Middle frontal gyrus (tissue), 1 donor: ENCODE data around the gene TM9SF2.
"Not testable (repeated sequence)": the region's sequence is repeated elsewhere in the genome, so short reads cannot be mapped to it uniquely, and the experiment has no call there.

Experiments used
- DNase-seq: peaks from one replicate; pipeline ENCODE4 v3.0.0-alpha.2; 2015; ENCODE audit warnings: low spot score; ENCODE audit errors: extremely low spot score

Gene TM9SF2

GRCh38 chr13:99536023-99536422, 34.8 kb downstream of the TM9SF2 start:
- no peak for DNase-seq

DNA sequence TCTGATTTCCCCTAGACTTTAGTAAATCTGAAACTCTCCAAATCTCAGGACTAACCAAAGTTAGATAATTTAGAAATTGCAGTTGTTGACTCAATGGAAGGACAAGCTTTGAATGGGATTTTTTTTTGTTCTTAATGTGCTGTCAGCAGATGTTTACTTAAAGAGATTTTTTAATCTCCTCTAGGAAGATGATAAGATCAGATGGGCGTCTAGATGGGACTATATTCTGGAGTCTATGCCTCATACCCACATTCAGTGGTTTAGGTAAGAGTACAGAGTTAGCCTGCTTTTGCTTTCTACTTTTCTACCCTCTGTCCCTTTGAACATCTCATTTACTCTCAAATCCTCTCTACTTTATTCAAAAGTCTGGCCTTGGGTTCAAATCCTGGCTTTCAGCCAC, 39.3 kb downstream of the TM9SF2 start:
- DNase-seq: no peak

DNA sequence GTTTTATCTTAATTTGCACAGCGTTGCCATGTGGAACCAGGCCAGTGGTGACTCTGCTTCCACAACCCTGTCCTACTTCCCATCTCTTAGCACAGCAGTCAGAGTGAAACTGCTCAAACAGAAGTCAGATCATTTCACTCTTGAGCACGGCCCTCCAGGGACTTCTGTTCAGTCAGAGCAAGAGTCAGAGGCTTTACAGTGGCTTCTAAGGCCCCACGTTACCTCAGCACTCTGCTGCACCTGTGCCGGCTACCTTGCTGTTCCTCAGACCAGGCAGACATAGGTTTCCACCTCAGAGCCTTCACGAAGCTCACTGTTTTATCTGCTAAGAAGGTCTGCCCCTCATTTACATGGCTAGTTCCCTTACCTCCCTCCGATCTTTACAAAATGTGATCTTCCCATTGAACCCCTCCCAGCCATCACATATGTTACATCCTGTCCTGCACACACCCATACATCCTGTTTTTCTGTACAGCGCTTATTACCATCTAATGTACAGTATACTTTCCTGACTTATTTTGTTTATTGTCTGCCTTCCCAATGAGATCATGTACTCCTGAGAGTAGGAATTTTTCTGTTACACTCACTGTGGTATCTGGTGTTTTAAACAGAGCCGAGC, 41.6 kb downstream of the TM9SF2 start:
- no peak for DNase-seq

DNA sequence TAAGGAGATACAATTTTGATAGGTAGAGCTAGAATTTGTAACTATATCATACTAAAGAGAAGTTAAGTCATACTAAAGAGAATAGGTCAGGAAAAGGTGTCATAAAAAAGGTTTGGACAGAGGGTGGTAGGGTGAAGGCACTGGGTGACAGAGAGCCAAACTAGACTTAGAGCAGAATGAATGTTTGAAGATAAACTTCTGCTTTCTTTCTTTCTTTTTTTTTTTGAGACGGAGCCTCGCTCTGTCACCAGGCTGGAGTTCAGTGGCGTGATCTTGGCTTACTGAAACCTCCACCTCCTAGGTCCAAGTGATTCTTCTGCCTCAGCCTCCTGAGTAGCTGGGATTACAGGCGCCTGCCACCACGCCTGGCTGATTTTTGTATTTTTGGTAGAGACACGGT, 44.1 kb downstream of the TM9SF2 start:
- no peak for DNase-seq

DNA sequence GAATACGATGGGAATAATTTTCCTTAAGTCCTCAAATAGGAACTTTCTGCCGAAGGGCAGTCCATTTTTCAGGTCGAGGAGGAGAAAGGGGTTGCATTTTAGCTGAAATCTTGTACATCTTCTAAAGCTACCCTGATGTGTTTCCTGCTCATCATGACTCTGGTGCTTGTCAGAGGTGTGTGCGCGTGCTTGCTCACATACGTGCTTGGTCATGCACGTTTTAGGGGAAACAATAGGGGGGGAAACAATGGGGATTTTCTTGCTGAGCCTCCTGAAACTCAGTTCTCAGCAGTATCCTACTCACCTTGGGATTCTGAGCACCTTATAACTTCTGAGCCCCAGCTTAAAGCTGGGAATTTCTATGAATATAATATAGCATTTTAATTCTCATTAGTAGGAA, 44.7 kb downstream of the TM9SF2 start:
- no peak for DNase-seq

GRCh38 chr13:99546878-99547277, 45.6 kb downstream of the TM9SF2 start:
- no peak for DNase-seq

DNA sequence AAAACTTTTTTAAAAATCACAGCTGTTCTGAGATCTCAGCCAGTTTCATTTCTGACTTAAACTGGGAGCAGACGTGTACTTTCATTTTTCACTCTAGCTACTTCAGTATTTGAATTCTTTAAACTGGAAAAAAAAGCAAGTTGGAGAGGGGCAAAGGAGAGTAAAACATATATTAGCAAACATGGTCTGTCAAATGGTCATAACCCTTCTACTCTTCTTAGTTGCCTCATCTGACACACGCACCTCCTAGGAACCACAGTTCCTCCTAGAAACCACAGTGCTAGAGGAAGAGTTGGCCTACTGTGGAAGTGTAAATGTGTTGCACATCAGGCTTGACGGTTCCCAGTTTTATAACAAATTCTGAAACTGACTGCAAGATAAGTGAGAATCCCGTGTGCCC, 47.2 kb downstream of the TM9SF2 start:
- DNase-seq: no peak

GRCh38 chr13:99553033-99553432, 51.8 kb downstream of the TM9SF2 start:
- DNase-seq: no peak

DNA sequence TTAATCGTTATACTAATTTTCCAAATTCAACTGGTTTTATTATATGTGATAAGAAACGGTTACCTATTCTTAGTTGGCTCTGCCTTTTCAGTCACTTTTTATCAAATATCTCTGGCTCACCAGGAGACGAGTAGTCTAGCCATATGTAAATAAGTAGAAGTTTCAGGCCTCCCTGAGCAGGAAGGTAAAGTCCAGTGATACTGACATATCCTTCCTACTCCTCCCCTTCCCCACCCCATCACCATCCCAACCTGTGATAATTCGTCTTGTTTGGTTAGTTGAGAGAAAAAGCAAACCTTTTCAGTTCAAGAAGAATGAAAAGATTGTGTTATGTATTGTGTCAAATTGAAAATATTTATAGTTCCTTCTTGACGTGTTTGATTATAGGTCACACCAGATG, 53.9 kb downstream of the TM9SF2 start:
- DNase-seq: no peak

GRCh38 chr13:99556867-99557443, 55.7 kb downstream of the TM9SF2 start:
- no peak for DNase-seq

DNA sequence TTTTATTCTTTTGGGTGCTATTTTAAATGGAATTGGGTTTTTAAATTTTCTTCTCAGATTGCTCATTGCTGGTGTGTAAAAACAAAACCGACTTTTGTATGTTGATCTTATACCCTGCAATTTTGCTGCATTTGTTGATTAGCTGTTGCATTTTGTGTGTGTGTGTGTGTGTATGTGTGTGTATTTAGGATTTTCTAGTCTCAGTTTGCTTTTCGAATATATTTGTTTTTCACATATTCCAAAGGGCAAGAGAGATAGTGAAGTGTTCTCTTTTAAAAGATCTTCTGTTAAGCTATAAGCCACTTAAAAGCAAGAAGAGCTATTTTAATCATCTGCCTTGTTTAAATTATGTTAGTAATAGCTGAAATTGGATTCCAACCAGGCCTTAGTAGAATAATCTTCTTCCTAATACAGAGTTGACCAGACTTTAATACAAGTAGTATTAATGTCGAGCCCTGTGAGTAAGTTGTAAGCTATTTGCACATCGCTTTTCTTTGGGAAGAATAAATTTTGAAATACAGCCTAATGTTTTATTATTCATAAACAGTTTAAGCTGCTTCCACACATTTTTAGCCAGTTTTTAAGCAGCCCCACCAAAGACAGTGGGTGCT, 57.4 kb downstream of the TM9SF2 start:
- no peak for DNase-seq

- DNase-seq: no peak
Measured at GRCh38 chr13:99559560-99559959, 58.3 kb downstream of the TM9SF2 start.

DNA sequence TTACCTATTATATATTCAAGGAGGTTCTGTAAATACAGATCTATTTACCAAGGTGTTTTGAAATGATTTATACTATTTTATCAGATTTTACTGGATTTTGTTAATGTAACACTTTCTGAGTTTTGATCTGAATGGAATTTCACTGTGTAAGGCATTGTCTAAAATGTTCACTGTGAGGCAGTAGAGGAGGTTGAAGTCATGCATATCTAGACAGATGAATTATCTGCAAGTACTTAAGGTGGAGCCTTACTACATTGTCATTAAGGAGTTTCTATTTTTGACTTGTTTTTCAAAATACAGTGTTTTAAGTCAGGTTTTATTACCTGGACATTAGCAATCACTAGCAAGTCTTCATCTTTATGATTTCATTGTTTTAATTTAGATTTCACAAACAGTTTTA, 62.1 kb downstream of the TM9SF2 start:
- no peak for DNase-seq

DNA sequence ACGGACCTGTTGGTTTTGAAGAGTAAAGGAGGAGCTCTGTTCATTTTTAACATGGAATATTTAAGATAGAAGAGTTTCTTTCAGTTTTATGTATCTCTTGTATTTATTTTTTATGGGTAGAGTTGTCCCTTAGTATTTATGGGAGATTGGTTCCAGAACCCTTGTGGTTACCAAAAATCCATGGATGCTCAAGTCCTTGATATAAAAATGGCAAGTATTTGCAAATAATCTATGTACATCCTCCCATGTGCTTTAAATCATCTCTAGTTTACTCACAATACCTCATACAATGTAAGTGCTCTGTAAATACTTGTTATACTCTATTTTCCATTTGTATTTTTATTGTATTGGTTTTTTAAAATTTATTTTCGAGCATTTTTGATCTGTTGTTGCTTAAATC, 63.1 kb downstream of the TM9SF2 start:
- no peak for DNase-seq

DNA sequence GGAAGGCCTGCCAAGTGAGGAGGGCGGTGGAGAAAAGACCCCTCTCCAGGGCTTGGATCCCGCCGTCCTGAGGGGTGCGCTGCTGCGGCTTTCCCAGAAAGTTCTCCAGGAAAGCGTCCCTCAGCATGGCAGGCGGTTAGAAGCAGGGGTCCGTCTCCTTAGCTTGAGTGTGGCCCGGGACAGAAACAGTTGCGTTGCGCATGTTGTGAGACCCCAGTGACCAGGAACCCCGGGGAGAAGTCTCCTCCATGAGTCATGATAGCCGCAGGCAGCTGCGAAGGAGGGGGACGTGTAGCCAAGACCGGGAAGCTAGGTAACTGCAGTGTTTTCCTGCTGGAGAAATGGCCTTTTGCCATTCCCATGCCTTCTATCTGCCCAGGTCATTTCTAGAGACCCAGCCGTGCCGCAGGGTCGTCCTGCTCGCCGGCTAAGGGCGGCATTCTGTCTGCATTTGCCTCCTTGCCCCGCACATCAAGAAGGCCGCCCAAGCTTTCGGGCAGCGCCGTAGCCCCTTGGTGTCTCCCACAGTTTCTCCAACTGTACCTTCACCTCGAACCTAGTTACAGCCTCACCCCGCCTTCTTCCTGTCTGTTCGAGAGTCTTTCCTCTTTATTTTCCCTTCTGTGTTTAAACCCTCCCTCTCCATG, 64.3 kb downstream of the TM9SF2 start:
- no peak for DNase-seq

DNA sequence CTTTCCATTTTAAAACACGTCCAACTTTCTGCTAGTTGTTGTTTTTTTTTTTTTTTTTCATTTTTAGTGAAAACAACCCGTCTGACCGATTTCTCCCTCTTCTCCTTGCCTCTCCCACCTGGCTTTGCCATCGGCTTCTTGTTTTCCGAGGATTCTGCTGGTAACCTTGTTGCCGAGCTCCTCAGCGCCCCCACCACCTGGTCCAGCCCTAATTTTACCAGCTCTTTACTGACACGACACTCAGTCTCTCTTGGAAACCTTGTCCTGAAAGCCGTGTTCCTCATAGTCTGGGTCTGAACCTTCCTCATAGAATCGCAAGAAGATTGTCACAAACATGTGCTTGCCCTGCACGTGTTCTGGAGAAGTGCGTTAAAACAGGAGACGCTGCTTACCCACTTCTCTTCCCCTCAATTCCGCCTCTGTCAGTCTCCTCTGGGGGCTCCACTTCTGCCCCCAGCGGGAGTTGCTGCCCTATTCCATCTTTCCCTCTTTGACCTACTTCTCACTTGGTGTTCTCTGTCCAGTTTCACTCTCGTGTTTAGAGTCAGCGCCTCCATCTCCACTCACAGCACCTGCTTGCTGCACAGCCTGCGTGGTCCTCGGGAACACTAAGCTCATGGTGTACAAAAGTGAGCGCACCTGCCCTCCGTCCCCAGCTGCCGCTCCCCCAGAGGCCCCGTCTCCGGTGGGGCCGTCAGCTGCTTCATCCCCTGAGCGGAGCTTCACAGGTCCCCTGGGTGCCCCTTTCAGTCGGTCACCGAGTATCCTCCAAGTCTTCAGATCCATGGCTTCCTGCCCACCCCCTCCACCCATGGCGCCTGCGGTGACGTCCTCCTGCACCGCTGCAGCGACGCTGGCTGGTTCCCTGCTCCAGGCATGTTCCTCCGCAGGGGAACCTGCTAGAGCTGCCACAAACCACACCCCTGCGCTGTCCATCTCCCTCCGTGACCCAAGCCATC, 65.1 kb downstream of the TM9SF2 start:
- DNase-seq: no peak

DNA sequence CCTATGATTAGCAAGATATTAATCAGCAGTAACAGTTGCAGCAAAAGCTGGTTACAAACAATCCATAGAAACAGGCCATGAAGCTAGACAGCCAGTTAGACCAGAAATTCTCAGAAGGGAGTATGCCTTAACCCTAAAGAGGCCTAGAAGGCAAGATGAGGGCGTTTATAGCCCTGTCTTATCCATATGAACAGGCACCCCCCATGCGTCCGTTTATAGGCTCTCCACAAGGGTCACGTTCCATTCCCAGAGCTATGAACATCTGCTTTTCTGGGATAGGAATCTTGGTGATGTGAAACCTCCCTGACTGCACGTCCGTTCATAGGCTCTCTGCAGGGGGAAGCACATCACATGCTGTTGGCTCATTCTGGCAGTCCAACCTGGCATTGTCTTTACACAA, 67.6 kb downstream of the TM9SF2 start:
- DNase-seq: not testable (repeated sequence)

DNA sequence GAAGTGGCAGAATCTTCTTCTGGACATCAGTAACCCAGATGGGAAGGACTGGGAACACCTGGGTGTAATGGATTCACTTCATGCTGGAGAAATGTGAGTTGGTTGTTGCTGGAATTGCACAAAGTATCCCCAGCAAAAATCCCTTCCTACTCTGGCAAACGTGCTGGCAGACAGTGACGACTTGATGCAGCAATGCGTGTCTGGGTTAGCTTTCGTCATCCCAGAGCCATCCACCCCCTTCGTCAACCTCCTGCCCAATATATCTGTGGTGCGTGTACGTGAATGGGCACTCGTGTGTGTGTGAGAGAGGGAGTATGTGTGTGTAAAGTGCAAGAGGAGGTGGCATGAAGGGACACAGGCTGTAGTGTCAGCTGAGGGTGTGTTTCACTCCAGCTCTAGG, 70.9 kb downstream of the TM9SF2 start:
- DNase-seq: no peak

GRCh38 chr13:99572921-99573320, 71.6 kb downstream of the TM9SF2 start:
- no peak for DNase-seq

- no peak for DNase-seq
Measured at GRCh38 chr13:99575376-99576120, 74.3 kb downstream of the TM9SF2 start.
